Gastroesophageal sphincter (tissue), 3 donors: Measurements from ENCODE around the gene CHST12.

ENCODE experiments used
- POLR2A ChIP-seq, 2 donors: fragments of 450-650 bp; IDR thresholded peaks; one replicate each; pipeline ENCODE4 v1.6.1; 2017; ENCODE audit warnings: antibody characterized with exemption in 2 of 2, mild to moderate bottlenecking in 2 of 2, moderate library complexity in 1 of 2
- TF ChIP-seq, protein P1 (sequence below), 4 experiments: fragments of 200-600 bp in 2 of 4; fragments of 450-650 bp in 2 of 4; sonication (generic) in 1 of 4; IDR thresholded peaks; one replicate each; pipeline ENCODE4 v1.5.1; 2017 to 2019; ENCODE audit warnings: antibody characterized with exemption in 4 of 4, mild to moderate bottlenecking in 2 of 4, moderate library complexity in 2 of 4

DNA sequence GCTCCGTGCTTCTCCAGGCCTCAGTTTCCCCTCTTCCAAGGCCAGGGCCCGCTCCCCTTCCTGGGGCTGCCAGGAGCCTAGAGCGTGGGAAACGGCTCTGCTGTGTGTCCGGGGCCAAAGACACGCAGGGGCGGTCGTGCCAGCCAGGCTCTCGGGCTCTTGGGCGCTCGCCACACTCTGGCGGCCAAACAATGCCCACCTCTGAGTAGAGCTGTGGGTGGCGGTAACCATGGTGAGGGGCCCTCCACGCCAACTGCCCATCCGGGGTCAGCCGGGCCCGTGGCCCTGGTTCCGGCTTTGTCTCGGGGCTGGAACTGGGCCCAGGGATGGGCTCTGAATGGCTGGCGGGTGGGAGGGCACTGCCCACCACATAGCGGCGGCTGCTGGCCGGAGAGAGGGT, 56.8 kb downstream of the CHST12 start:
- TF ChIP-seq, protein P1, sequence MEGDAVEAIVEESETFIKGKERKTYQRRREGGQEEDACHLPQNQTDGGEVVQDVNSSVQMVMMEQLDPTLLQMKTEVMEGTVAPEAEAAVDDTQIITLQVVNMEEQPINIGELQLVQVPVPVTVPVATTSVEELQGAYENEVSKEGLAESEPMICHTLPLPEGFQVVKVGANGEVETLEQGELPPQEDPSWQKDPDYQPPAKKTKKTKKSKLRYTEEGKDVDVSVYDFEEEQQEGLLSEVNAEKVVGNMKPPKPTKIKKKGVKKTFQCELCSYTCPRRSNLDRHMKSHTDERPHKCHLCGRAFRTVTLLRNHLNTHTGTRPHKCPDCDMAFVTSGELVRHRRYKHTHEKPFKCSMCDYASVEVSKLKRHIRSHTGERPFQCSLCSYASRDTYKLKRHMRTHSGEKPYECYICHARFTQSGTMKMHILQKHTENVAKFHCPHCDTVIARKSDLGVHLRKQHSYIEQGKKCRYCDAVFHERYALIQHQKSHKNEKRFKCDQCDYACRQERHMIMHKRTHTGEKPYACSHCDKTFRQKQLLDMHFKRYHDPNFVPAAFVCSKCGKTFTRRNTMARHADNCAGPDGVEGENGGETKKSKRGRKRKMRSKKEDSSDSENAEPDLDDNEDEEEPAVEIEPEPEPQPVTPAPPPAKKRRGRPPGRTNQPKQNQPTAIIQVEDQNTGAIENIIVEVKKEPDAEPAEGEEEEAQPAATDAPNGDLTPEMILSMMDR (IDR thresholded peaks at IDR 0.05), result no peak
- no peak for TF ChIP-seq POLR2A (IDR thresholded peaks at IDR 0.05)
